Peyer's patch (tissue), 4 donors: ENCODE results near the gene EFCAB7.

ENCODE experiments used
- POLR2A ChIP-seq, 2 donors: fragments of 450-650 bp; IDR thresholded peaks; one replicate each; pipeline ENCODE4 v1.5.1; 2017; ENCODE audit warnings: antibody characterized with exemption in 2 of 2, mild to moderate bottlenecking in 2 of 2, moderate library complexity in 2 of 2
- TF ChIP-seq, protein P1 (sequence below), 6 experiments: fragments of 450-650 bp in 4 of 6; fragments of 200-600 bp in 2 of 6; sonication (generic) in 1 of 6; IDR thresholded peaks; one replicate each; pipeline ENCODE4 v1.5.1; 2017 to 2019; ENCODE audit warnings: antibody characterized with exemption in 6 of 6, mild to moderate bottlenecking in 3 of 6, moderate library complexity in 1 of 6

GRCh38 chr1:63501256-63501655 is 22.1 kb upstream of the EFCAB7 start:
- TF ChIP-seq, protein P1, sequence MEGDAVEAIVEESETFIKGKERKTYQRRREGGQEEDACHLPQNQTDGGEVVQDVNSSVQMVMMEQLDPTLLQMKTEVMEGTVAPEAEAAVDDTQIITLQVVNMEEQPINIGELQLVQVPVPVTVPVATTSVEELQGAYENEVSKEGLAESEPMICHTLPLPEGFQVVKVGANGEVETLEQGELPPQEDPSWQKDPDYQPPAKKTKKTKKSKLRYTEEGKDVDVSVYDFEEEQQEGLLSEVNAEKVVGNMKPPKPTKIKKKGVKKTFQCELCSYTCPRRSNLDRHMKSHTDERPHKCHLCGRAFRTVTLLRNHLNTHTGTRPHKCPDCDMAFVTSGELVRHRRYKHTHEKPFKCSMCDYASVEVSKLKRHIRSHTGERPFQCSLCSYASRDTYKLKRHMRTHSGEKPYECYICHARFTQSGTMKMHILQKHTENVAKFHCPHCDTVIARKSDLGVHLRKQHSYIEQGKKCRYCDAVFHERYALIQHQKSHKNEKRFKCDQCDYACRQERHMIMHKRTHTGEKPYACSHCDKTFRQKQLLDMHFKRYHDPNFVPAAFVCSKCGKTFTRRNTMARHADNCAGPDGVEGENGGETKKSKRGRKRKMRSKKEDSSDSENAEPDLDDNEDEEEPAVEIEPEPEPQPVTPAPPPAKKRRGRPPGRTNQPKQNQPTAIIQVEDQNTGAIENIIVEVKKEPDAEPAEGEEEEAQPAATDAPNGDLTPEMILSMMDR (IDR thresholded peaks at IDR 0.05), result no peak
- TF ChIP-seq POLR2A (IDR thresholded peaks at IDR 0.05), result no peak
